ENCODE results near the gene HINT1. TPM values are rescaled to one million over a fixed set of nuclear protein-coding genes. Genes with fewer than 3 reads are reported as not detected.
"Not testable (repeated sequence)": the region's sequence is repeated elsewhere in the genome, so short reads cannot be mapped to it uniquely, and the experiment has no call there.

Gene HINT1
- total RNA-seq, 3 donors from 2014 or later, result 161 to 217 (median 214) TPM

DNA sequence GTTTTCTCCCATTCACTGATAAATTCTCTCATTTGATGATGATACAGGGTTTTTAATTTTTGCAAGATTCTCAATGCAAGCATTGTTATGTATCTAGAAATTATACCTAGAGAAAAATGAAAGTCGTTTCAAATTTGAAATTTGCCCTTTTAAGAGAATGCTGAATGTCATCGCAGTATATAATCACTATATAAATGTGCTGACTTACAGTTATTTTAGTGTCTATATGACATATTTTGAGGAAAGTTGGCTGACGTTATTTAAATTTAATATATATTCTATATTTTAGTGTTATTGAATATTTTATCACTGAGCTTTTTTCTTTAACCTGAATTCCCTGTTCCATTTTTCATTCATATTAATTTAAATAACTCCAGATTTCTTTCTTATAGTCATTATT, 35.5 kb upstream of the HINT1 start:
- H3K4me1 ChIP-seq, result no peaks in the 10 kb centered on the region
- DNase-seq (ENCODE audit: low spot score in 2 of 2), result no peak
- H3K27me3 ChIP-seq, result no peaks in the 10 kb centered on the region
- no peak overlapping the region for H3K4me3 ChIP-seq
- TF ChIP-seq, protein P1, sequence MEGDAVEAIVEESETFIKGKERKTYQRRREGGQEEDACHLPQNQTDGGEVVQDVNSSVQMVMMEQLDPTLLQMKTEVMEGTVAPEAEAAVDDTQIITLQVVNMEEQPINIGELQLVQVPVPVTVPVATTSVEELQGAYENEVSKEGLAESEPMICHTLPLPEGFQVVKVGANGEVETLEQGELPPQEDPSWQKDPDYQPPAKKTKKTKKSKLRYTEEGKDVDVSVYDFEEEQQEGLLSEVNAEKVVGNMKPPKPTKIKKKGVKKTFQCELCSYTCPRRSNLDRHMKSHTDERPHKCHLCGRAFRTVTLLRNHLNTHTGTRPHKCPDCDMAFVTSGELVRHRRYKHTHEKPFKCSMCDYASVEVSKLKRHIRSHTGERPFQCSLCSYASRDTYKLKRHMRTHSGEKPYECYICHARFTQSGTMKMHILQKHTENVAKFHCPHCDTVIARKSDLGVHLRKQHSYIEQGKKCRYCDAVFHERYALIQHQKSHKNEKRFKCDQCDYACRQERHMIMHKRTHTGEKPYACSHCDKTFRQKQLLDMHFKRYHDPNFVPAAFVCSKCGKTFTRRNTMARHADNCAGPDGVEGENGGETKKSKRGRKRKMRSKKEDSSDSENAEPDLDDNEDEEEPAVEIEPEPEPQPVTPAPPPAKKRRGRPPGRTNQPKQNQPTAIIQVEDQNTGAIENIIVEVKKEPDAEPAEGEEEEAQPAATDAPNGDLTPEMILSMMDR (IDR thresholded peaks at IDR 0.05), result no peak
- TF ChIP-seq POLR2A (IDR thresholded peaks at IDR 0.05), result no peak
- no peaks in the 10 kb centered on the region for H3K9me3 ChIP-seq
- H3K27ac ChIP-seq, result no peak overlapping the region
- H3K36me3 ChIP-seq, result no peaks in the 10 kb centered on the region
- intact Hi-C loops (cut with DNase I; ENCODE audit: low total_unique reads), result no loop called here

DNA sequence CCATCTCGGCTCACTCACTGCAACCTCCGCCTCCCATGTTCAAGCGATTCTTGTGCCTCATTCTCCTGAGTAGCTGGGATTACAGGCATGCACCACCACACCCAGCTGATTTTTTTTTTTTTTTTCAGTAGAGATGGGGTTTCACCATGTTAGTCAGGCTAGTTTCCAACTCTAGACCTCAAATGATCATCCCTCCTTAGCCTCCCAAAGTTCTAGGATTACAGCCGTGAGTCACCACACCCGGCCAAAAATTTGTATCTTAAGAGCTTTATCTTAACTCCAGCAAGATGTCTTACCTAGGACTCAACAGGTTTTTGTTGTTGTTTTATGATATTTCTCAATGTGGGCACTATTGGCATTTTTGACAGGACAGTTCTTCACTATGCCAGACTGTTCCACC, 33.6 kb upstream of the HINT1 start:
- no peaks in the 10 kb centered on the region for H3K9me3 ChIP-seq
- no peaks in the 10 kb centered on the region for H3K36me3 ChIP-seq
- H3K4me1 ChIP-seq, result no peaks in the 10 kb centered on the region
- intact Hi-C loops (cut with DNase I; ENCODE audit: low total_unique reads), result no loop called here
- H3K4me3 ChIP-seq, result no peak overlapping the region
- H3K27ac ChIP-seq, result no peak overlapping the region
- no peaks in the 10 kb centered on the region for H3K27me3 ChIP-seq
- TF ChIP-seq POLR2AphosphoS5 (IDR thresholded peaks at IDR 0.05) (no peak), POLR2A (IDR thresholded peaks at IDR 0.05) (no peak)
- TF ChIP-seq, protein P1 (IDR thresholded peaks at IDR 0.05), result no peak
- DNase-seq (ENCODE audit: low spot score in 2 of 2), result no peak

DNA sequence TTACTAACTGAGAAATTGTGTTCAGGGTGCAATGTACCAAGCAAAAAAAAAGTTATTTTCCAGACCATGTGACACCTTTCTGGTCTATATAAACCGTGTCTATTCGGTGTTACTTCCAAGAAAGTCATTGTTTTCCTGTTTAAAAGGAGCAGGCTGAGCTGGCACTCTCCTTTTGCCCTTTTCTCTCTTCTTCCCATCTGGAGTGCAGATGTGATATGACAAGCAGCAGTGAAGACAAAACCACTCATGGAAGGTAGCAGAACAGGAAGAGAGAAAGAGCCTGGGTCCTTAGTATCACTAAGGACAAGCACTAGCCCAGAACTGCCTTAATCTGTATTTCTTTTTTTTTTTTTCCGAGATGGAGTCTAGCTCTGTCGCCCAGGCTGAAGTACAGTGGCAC, 31.3 kb upstream of the HINT1 start:
- intact Hi-C loops (cut with DNase I; ENCODE audit: low total_unique reads), result no loop called here
- DNase-seq (ENCODE audit: low spot score in 2 of 2), result no peak
- Histone ChIP-seq H3K27me3 (no peaks in the 10 kb centered on the region), H3K27ac (no peak overlapping the region), H3K36me3 (no peaks in the 10 kb centered on the region), H3K9me3 (no peaks in the 10 kb centered on the region), H3K4me1 (no peaks in the 10 kb centered on the region), H3K4me3 (no peak overlapping the region)
- TF ChIP-seq, protein P1 (IDR thresholded peaks at IDR 0.05), result no peak
- no peak for TF ChIP-seq POLR2AphosphoS5 (IDR thresholded peaks at IDR 0.05)
- TF ChIP-seq POLR2A (IDR thresholded peaks at IDR 0.05), result no peak

DNA sequence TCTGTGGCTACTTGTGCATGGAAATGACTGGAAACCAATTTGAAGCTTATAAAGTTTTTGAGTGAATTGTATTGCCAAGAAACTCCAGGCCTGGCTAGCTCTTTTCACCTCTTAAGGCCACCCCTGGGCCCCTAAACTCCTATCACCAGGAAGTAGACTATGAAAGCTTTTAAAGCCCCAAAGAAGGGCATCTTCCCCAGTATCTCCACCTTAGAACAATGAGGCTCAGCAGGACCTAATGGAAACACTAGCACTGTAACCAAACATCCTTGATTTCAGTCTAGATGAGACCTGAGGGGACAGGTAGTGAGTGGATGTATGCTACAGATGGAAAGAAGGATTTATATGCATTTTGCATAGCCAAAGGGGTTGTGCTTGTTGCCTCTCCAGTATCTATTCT, 30.6 kb upstream of the HINT1 start:
- H3K27me3 ChIP-seq, result no peaks in the 10 kb centered on the region
- no peaks in the 10 kb centered on the region for H3K36me3 ChIP-seq
- no peaks in the 10 kb centered on the region for H3K9me3 ChIP-seq
- no peaks in the 10 kb centered on the region for H3K4me1 ChIP-seq
- H3K4me3 ChIP-seq, result no peak overlapping the region
- no peak overlapping the region for H3K27ac ChIP-seq
- intact Hi-C loops (cut with DNase I; ENCODE audit: low total_unique reads), result no loop called here
- TF ChIP-seq, protein P1 (IDR thresholded peaks at IDR 0.05), result no peak
- TF ChIP-seq POLR2A (IDR thresholded peaks at IDR 0.05) (no peak), POLR2AphosphoS5 (IDR thresholded peaks at IDR 0.05) (no peak)
- DNase-seq (ENCODE audit: low spot score in 2 of 2), result no peak

DNA sequence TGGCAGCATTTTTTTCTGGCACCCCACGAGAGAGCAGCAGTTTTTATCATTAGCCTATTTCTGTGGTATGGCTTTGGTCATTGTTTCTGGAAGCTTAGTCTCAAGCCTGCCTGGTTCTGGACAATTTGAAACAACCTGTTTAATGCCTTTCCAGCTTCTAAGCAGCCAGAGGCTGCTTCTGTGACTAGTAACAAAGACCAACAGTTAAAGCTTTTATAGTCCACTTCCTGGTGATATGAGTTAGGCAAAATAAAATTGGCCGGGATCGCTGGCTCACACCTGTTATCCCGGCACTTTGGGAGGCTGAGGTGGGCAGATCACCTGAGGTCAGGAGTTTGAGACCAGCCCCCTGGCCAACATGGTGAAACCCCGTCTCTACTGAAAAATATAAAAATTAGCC, 29.7 kb upstream of the HINT1 start:
- H3K36me3 ChIP-seq, result no peaks in the 10 kb centered on the region
- intact Hi-C loops (cut with DNase I; ENCODE audit: low total_unique reads), result no loop called here
- TF ChIP-seq, protein P1 (IDR thresholded peaks at IDR 0.05), result no peak
- TF ChIP-seq POLR2A (IDR thresholded peaks at IDR 0.05) (no peak), POLR2AphosphoS5 (IDR thresholded peaks at IDR 0.05) (no peak)
- H3K27me3 ChIP-seq, result no peaks in the 10 kb centered on the region
- no peaks in the 10 kb centered on the region for H3K9me3 ChIP-seq
- no peak overlapping the region for H3K27ac ChIP-seq
- no peak overlapping the region for H3K4me3 ChIP-seq
- no peaks in the 10 kb centered on the region for H3K4me1 ChIP-seq
- no peak for DNase-seq (ENCODE audit: low spot score in 2 of 2)

DNA sequence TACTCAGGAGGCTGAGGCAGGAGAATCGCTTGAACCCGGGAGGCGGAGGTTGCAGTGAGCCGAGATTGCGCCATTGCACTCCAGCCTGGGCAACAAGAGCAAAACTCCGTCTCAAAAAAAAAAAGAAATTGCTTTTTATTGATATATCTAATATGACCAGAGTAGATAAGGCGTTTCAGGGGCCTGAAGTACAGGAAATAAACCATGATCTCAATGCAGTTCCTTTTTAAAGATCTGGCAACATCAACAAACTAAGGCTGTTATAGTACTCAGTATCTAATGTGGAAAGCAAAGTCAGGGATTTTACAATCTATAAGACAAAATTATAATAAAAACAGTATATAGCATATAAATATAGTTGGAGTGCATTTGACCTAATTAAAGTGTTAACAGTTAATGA, 28.8 kb upstream of the HINT1 start:
- H3K27ac ChIP-seq; DNase-seq (ENCODE audit: low spot score in 2 of 2); H3K27me3 ChIP-seq; H3K4me1 ChIP-seq; H3K9me3 ChIP-seq; intact Hi-C loops (cut with DNase I; ENCODE audit: low total_unique reads); H3K4me3 ChIP-seq; H3K36me3 ChIP-seq: not testable (repeated sequence)
